Cortex of kidney (tissue), 1 donor: ENCODE data around the gene PPM1L.

Experiments used
- DNase-seq: peaks from one replicate; lab custom pipeline; 2025; lab: John Stamatoyannopoulos, UW

The PPM1L gene

GRCh38 chr3:160856450-160856849 lies 100.4 kb downstream of the PPM1L start:
- DNase-seq = no peak

- DNase-seq = no peak
These were observed 101.6 kb downstream of the PPM1L start for GRCh38 chr3:160857476-160858119.

- no peak for DNase-seq
These were observed 104.3 kb downstream of the PPM1L start for GRCh38 chr3:160860346-160860745.

GRCh38 chr3:160869825-160870224 lies 113.8 kb downstream of the PPM1L start:
- DNase-seq = no peak

GRCh38 chr3:160870327-160870726 lies 114.3 kb downstream of the PPM1L start:
- no peak for DNase-seq

GRCh38 chr3:160874736-160875135 lies 118.7 kb downstream of the PPM1L start:
- no peak for DNase-seq

GRCh38 chr3:160876643-160877042 lies 120.6 kb downstream of the PPM1L start:
- DNase-seq = no peak

GRCh38 chr3:160879859-160880258 lies 123.8 kb downstream of the PPM1L start:
- DNase-seq = no peak

GRCh38 chr3:160883373-160883772 lies 127.3 kb downstream of the PPM1L start:
- DNase-seq = no peak

GRCh38 chr3:160885791-160886286 lies 129.8 kb downstream of the PPM1L start:
- no peak for DNase-seq

GRCh38 chr3:160886421-160886820 lies 130.4 kb downstream of the PPM1L start:
- DNase-seq = no peak

GRCh38 chr3:160893207-160893606 lies 137.2 kb downstream of the PPM1L start:
- no peak for DNase-seq

- no peak for DNase-seq
These were observed 148.7 kb downstream of the PPM1L start for GRCh38 chr3:160904691-160905090.

- DNase-seq = no peak
These were observed 150.6 kb downstream of the PPM1L start for GRCh38 chr3:160906646-160907045.

- DNase-seq = no peak
These were observed 153.9 kb downstream of the PPM1L start for GRCh38 chr3:160909917-160910316.

GRCh38 chr3:160911411-160911810 lies 155.4 kb downstream of the PPM1L start:
- DNase-seq = no peak

GRCh38 chr3:160916472-160916871 lies 160.4 kb downstream of the PPM1L start:
- DNase-seq = no peak

- DNase-seq = no peak
These were observed 163.9 kb downstream of the PPM1L start for GRCh38 chr3:160919942-160920341.

- no peak for DNase-seq
These were observed 165.1 kb downstream of the PPM1L start for GRCh38 chr3:160921020-160921635.

GRCh38 chr3:160924776-160925175 lies 168.7 kb downstream of the PPM1L start:
- DNase-seq = no peak

- DNase-seq = no peak
These were observed 171.6 kb downstream of the PPM1L start for GRCh38 chr3:160927620-160928019.

GRCh38 chr3:160928183-160928726 lies 172.2 kb downstream of the PPM1L start:
- no peak for DNase-seq

GRCh38 chr3:160929595-160929994 lies 173.6 kb downstream of the PPM1L start:
- no peak for DNase-seq
